Neural crest cell (in vitro differentiated cells): ENCODE data around the gene VWA7. TPM values are rescaled to one million over a fixed set of nuclear protein-coding genes. Genes with fewer than 3 reads are reported as not detected.
A peak's percentile ranks its signal among the peaks of the same experiment; 100 is the strongest.

Experiments
- DNase-seq: peaks from one replicate; pipeline ENCODE4 v3.0.0; 2021; ENCODE audit warnings: low read depth, mixed read lengths, low spot score
- H3K27ac Mint-ChIP-seq: one replicate; pipeline ENCODE4 v1.8.0; 2021; ENCODE audit warnings: mild to moderate bottlenecking, mixed read lengths; ENCODE audit not compliant: unreplicated experiment
- H3K27me3 Mint-ChIP-seq: 2 replicates; pipeline ENCODE4 v1.8.0; 2021; ENCODE audit warnings: low read depth, mild to moderate bottlenecking, mixed read lengths
- H3K36me3 Mint-ChIP-seq: 2 replicates; pipeline ENCODE4 v1.8.0; 2021; ENCODE audit warnings: low read depth, mild to moderate bottlenecking, mixed read lengths
- H3K4me1 Mint-ChIP-seq: 2 replicates; pipeline ENCODE4 v1.8.0; 2021; ENCODE audit warnings: mixed read lengths
- H3K4me3 Mint-ChIP-seq: one replicate; pipeline ENCODE4 v1.8.0; 2021; ENCODE audit warnings: mild to moderate bottlenecking, mixed read lengths
- H3K9me3 Mint-ChIP-seq: 2 replicates; pipeline ENCODE4 v1.8.0; 2021; ENCODE audit warnings: mixed read lengths
- CTCF ChIP-seq: fragments of 200-600 bp; sonication (generic); conservative IDR thresholded peaks from 2 replicates; pipeline ENCODE4 v1.5.0; 2021; ENCODE audit warnings: antibody characterized with exemption, mild to moderate bottlenecking
- total RNA-seq: library from RNA; stranded (reverse); gene quantifications from 2 replicates; pipeline ENCODE4 v1.2.1, GENCODE V29; 2021

The VWA7 gene
- total RNA-seq, 1 donor from 2014 or later = 2.7 TPM

DNA sequence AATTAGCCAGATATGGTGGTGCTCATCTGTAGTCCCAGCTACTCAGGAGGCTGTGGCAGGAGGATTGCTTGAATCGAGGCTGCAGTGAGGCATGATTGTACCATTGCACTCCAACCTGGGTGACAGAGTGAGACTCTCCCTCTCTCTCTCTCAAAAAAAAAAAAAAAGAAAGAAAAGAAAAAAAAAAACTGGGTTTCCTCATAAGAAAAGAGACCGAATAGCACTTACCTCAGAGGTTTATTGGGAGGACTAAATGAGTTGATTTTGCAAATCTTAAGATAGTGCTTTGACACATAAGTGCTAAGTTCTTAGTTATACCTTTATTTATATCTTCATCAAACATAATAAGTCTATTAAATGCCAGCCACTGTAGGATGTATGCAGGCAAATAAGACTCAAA is 6.3 kb downstream of the VWA7 start:
- Mint-ChIP-seq H3K27ac (no peak overlapping the region), H3K36me3 (no peaks in the 10 kb centered on the region), H3K9me3 (no peaks in the 10 kb centered on the region), H3K27me3 (no peaks in the 10 kb centered on the region), H3K4me1 (peaks cover 9% of the 10 kb centered on the region), H3K4me3 (no peak overlapping the region)
- TF ChIP-seq CTCF = no peak
- DNase-seq = no peak

DNA sequence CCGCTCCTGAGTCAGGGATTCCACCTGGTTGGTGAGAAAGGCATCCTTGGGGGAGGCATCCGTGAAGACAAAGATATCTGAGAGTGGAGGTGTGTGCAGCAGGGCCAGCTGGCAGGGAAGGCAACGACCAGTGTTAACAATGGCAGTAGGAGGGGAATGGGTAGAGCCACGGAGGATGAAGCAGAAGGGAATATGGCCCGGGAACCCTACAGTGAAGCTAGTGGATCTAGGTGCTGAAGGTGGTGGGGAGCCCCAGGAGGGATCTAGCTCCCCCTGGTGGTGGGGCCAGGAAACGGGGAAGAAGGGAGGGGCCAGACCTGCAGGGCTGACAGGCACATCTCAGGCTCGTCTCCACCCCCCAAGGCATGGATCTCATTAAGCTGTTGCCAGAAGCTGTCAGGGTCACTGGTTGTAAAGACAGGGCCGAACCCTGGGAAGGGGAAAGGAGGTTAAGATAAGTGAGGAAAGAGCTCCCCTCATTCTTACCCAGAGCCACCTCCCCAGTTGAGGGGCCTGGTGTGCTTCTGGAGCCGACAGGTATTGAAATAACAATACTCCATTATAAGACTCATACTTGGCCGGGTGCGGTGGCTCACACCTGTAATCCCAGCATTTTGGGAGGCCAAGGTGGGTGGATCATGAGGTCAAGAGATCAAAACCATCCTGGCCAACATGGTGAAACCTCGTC is 7.3 kb downstream of the VWA7 start:
- Mint-ChIP-seq H3K4me1 (peaks cover 9% of the 10 kb centered on the region), H3K27me3 (no peaks in the 10 kb centered on the region), H3K9me3 (no peaks in the 10 kb centered on the region), H3K4me3 (no peak overlapping the region), H3K27ac (no peak overlapping the region), H3K36me3 (no peaks in the 10 kb centered on the region)
- TF ChIP-seq CTCF = peak; percentile 75
- DNase-seq = peak; percentile 38

- H3K27ac Mint-ChIP-seq = no peak overlapping the region
- no peak for TF ChIP-seq CTCF
- peaks cover 19% of the 10 kb centered on the region for H3K4me1 Mint-ChIP-seq
- no peaks in the 10 kb centered on the region for H3K9me3 Mint-ChIP-seq
- peaks cover 2% of the 10 kb centered on the region for H3K36me3 Mint-ChIP-seq
- H3K4me3 Mint-ChIP-seq = no peak overlapping the region
- DNase-seq = no peak
- H3K27me3 Mint-ChIP-seq = no peaks in the 10 kb centered on the region
These were observed 8.5 kb downstream of the VWA7 start for GRCh38 chr6:31768363-31769257.

GRCh38 chr6:31767096-31767645 is 10.0 kb downstream of the VWA7 start:
- H3K27me3 Mint-ChIP-seq = no peaks in the 10 kb centered on the region
- H3K4me1 Mint-ChIP-seq = peaks cover 32% of the 10 kb centered on the region
- no peak for TF ChIP-seq CTCF
- DNase-seq = no peak
- peak overlapping the region; percentile 29 for H3K27ac Mint-ChIP-seq
- H3K9me3 Mint-ChIP-seq = no peaks in the 10 kb centered on the region
- H3K36me3 Mint-ChIP-seq = peaks cover 8% of the 10 kb centered on the region
- H3K4me3 Mint-ChIP-seq = no peak overlapping the region

DNA sequence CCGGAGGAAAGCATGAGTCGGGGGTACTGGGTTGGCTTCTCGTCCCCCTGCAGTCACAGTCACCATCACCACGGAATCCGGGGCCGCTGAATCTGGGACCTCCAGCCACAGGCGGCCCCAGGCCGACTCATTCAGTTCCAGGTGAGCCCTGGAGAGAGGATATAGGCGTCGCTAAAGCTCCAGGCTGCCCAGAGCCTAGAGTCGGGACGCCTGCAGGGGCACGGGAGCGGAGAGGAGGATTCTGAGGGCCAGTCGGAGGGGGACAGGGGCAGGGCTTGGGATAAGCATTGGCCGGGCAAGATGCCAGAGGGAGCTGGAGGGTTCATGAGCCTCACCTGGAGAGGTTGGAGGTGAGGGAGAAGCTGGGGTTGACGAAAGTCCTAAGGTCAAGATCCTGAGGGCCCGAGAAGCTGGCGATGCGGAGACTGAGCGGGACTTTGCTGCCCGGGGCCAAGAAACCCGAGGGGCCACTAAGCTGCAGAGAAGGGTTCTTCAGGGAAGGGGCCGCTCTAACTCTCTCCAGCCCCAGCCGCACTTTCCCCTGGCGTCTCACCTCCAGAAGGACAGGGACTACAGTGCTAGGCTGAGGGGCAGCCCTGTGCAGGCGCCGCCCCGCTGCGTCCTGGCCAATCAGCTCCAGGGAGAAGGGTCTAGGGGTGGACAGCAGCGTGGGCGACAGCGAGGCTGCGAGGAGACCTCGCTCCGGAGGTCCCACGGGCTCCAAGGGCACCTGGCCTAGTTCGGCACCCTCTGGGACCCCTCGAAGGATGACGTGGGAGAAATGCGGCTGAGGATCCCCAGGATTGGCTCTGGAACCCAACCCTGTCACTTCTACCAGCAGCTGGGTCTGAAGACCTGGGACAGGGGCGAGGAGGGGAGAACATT is 11.0 kb downstream of the VWA7 start:
- Mint-ChIP-seq H3K27me3 (no peaks in the 10 kb centered on the region), H3K4me3 (peak overlapping the region; percentile 60), H3K36me3 (peaks cover 13% of the 10 kb centered on the region), H3K9me3 (no peaks in the 10 kb centered on the region), H3K4me1 (peaks cover 36% of the 10 kb centered on the region), H3K27ac (no peak overlapping the region)
- no peak for TF ChIP-seq CTCF
- no peak for DNase-seq
